H1 (cell line): ENCODE measurements around the gene RTF2. TPM values are rescaled to one million over a fixed set of nuclear protein-coding genes. Genes with fewer than 3 reads are reported as not detected.

ENCODE experiments used
- CTCF ChIA-PET: fragments of 300-600 bp; sonication (Branson Sonifier 250); formaldehyde crosslinking; loops from one replicate; lab custom pipeline; 2021; ENCODE audit not compliant: partially characterized antibody; lab: Charles Lee
- POLR2A ChIA-PET: fragments of 300-600 bp; sonication (Branson Sonifier 250); formaldehyde crosslinking; loops from one replicate; lab custom pipeline; 2021; ENCODE audit warnings: inconsistent platforms; ENCODE audit not compliant: partially characterized antibody; lab: Charles Lee
- DNase-seq, 2 experiments: peaks; one replicate each; pipeline versions ENCODE4 v3.0.0 to v3.0.0-alpha.2; 2010 to 2022; ENCODE audit warnings: low spot score in 2 of 2, low read depth in 1 of 2, mixed read lengths in 1 of 2
- FAIRE-seq: peaks from 2 replicates; lab custom pipeline; 2011; peaks lifted over from hg19 to GRCh38; lab: Jason Lieb, UNC
- H2AFZ ChIP-seq: 2 replicates; pipeline ENCODE4 v1.8.1; 2012; ENCODE audit warnings: low read length, inconsistent platforms
- H2AK5ac ChIP-seq: 2 replicates; pipeline ENCODE4 v1.6.1; 2013; ENCODE audit warnings: low read depth, low read length
- H2BK120ac ChIP-seq: replicated peaks from 2 replicates; pipeline ENCODE3; 2013; ENCODE audit warnings: low read depth, low read length, inconsistent platforms
- H2BK12ac ChIP-seq: 2 replicates; pipeline ENCODE4 v1.6.1; 2013; ENCODE audit warnings: low read depth, low read length
- H2BK15ac ChIP-seq: 2 replicates; pipeline ENCODE4 v1.6.1; 2013; ENCODE audit warnings: low read length
- H2BK20ac ChIP-seq: 2 replicates; pipeline ENCODE4 v1.6.1; 2013; ENCODE audit warnings: low read length
- H2BK5ac ChIP-seq: 2 replicates; pipeline ENCODE4 v1.6.1; 2013; ENCODE audit warnings: low read depth, low read length
- H3K14ac ChIP-seq: 2 replicates; pipeline ENCODE4 v1.6.1; 2013; ENCODE audit warnings: inconsistent platforms; ENCODE audit not compliant: insufficient read length
- H3K18ac ChIP-seq: 2 replicates; pipeline ENCODE4 v1.6.1; 2013; ENCODE audit warnings: low read length; ENCODE audit errors: extremely low read depth
- H3K23ac ChIP-seq: 2 replicates; pipeline ENCODE4 v1.6.1; 2013; ENCODE audit warnings: inconsistent platforms; ENCODE audit not compliant: insufficient read length
- H3K23me2 ChIP-seq: 2 replicates; pipeline ENCODE4 v1.6.1; 2013; ENCODE audit warnings: low read depth, low read length
- H3K27ac ChIP-seq: 2 replicates; pipeline ENCODE4 v1.6.1; 2011; ENCODE audit warnings: low read depth, low read length, inconsistent platforms
- H3K27me3 ChIP-seq, 4 experiments: replicated peaks in 1 of 4; 1 replicate in 1 of 4; 2 replicates in 3 of 4; pipeline versions ENCODE4 v1.6.1 to v1.8.1; 2011 to 2013; ENCODE audit warnings: low read length in 3 of 4, mild to moderate bottlenecking in 3 of 4, inconsistent platforms in 2 of 4, mixed read lengths in 2 of 4, moderate library complexity in 1 of 4; ENCODE audit not compliant: control insufficient read depth in 3 of 4, insufficient read depth in 3 of 4; ENCODE audit errors: extremely low read depth in 1 of 4
- H3K36me3 ChIP-seq, 4 experiments: 2 replicates each; pipeline versions ENCODE4 v1.6.1 to v1.8.1; 2011 to 2013; ENCODE audit warnings: mild to moderate bottlenecking in 4 of 4, low read length in 3 of 4, moderate library complexity in 2 of 4, control low read depth in 1 of 4, inconsistent platforms in 1 of 4; ENCODE audit not compliant: insufficient read depth in 4 of 4, control insufficient read depth in 2 of 4
- H3K4ac ChIP-seq: replicated peaks from 2 replicates; pipeline ENCODE3; 2013; ENCODE audit warnings: low read length, low read depth, mixed read lengths, inconsistent platforms; ENCODE audit not compliant: insufficient read length
- H3K4me1 ChIP-seq, 4 experiments: replicated peaks in 1 of 4; 1 replicate in 1 of 4; 2 replicates in 3 of 4; pipeline versions ENCODE4 v1.6.1 to v1.8.1; 2011 to 2013; ENCODE audit warnings: low read length in 3 of 4, inconsistent platforms in 2 of 4, mixed read lengths in 1 of 4; ENCODE audit not compliant: insufficient read depth in 4 of 4, control insufficient read depth in 3 of 4
- H3K4me2 ChIP-seq, 2 experiments: 2 replicates each; pipeline versions ENCODE4 v1.6.1 to v1.8.1; 2011 to 2013; ENCODE audit warnings: low read depth in 2 of 2, low read length in 2 of 2, control low read depth in 1 of 2, inconsistent platforms in 1 of 2, mild to moderate bottlenecking in 1 of 2; ENCODE audit not compliant: insufficient read depth in 1 of 2
- H3K4me3 ChIP-seq, 4 experiments: fragments of 200-600, 300-600 bp in 1 of 4; sonication (generic), shearing (Covaris generic), sonication (Bioruptor Twin) in 1 of 4; 2 replicates each; pipeline versions ENCODE4 v1.5.1 to v1.8.1; 2011 to 2016; ENCODE audit warnings: low read length in 4 of 4, low read depth in 3 of 4, control low read depth in 2 of 4, inconsistent platforms in 2 of 4, mild to moderate bottlenecking in 2 of 4, mixed read lengths in 1 of 4, moderate library complexity in 1 of 4; ENCODE audit not compliant: insufficient read depth in 2 of 4; ENCODE audit errors: extremely low read depth in 1 of 4
- H3K56ac ChIP-seq: replicated peaks from 2 replicates; pipeline ENCODE3; 2013; ENCODE audit warnings: low read depth, mild to moderate bottlenecking, mixed read lengths, low read length, inconsistent platforms; ENCODE audit not compliant: insufficient read length
- H3K79me1 ChIP-seq: 2 replicates; pipeline ENCODE4 v1.6.1; 2013; ENCODE audit warnings: low read depth, low read length, control low read depth
- H3K79me2 ChIP-seq, 2 experiments: 2 replicates each; pipeline versions ENCODE4 v1.6.1 to v1.8.1; 2012 to 2013; ENCODE audit warnings: low read length in 2 of 2, mild to moderate bottlenecking in 2 of 2, inconsistent platforms in 1 of 2; ENCODE audit not compliant: insufficient read depth in 2 of 2, control insufficient read depth in 1 of 2
- H3K9ac ChIP-seq, 4 experiments: replicated peaks in 1 of 4; 1 replicate in 1 of 4; 2 replicates in 3 of 4; pipeline versions ENCODE4 v1.6.1 to v1.8.1; 2011 to 2013; ENCODE audit warnings: low read depth in 3 of 4, low read length in 3 of 4, control low read depth in 2 of 4, mild to moderate bottlenecking in 2 of 4, moderate library complexity in 2 of 4, inconsistent platforms in 1 of 4; ENCODE audit errors: extremely low read depth in 1 of 4
- H3K9me3 ChIP-seq, 2 experiments: 2 replicates each; pipeline versions ENCODE4 v1.6.1 to v1.8.1; 2012 to 2013; ENCODE audit warnings: mild to moderate bottlenecking in 2 of 2, moderate library complexity in 2 of 2, control low read depth in 1 of 2, inconsistent platforms in 1 of 2, low read depth in 1 of 2, low read length in 1 of 2, mixed read lengths in 1 of 2; ENCODE audit not compliant: insufficient read depth in 2 of 2
- H4K20me1 ChIP-seq, 2 experiments: replicated peaks in 1 of 2; 2 replicates each; pipeline versions ENCODE3 to v1.8.1; 2011 to 2013; ENCODE audit warnings: inconsistent platforms in 2 of 2, low read length in 2 of 2, mild to moderate bottlenecking in 1 of 2; ENCODE audit not compliant: insufficient read depth in 2 of 2, control insufficient read depth in 1 of 2
- H4K5ac ChIP-seq: 2 replicates; pipeline ENCODE4 v1.6.1; 2013; ENCODE audit warnings: low read length, low read depth, mixed read lengths, inconsistent platforms; ENCODE audit not compliant: insufficient read length
- H4K8ac ChIP-seq: 2 replicates; pipeline ENCODE4 v1.8.0; 2013; ENCODE audit warnings: mild to moderate bottlenecking, moderate library complexity, low read length, inconsistent platforms; ENCODE audit not compliant: insufficient read depth; ENCODE audit errors: extremely low read depth
- H4K91ac ChIP-seq: replicated peaks from 2 replicates; pipeline ENCODE3; 2013; ENCODE audit warnings: low read length, mixed read lengths, inconsistent platforms; ENCODE audit not compliant: insufficient read length
- BRCA1 ChIP-seq: IDR thresholded peaks from 2 replicates; pipeline ENCODE4 v1.6.1; 2012; ENCODE audit warnings: low read depth, low read length, improper control_type of control experiment
- CBX5 ChIP-seq: fragments of 300-800, 300-1000 bp; sonication (generic); IDR thresholded peaks from 2 replicates; pipeline ENCODE4 v1.7.1; 2016; ENCODE audit warnings: antibody characterized with exemption, low read length, low read depth
- JUN ChIP-seq: IDR thresholded peaks from 2 replicates; pipeline ENCODE4 v1.6.1; 2011; ENCODE audit warnings: low read depth, mild to moderate bottlenecking, improper control_type of control experiment, low read length
- NRF1 ChIP-seq: IDR thresholded peaks from 2 replicates; pipeline ENCODE4 v1.6.1; 2011; ENCODE audit warnings: mild to moderate bottlenecking, low read depth, low read length, improper control_type of control experiment
- RNF2 ChIP-seq: fragments of 200-900, 300-1000 bp; sonication (generic); IDR thresholded peaks from 2 replicates; pipeline ENCODE4 v1.7.1; 2016; ENCODE audit warnings: borderline replicate concordance, low read depth, mild to moderate bottlenecking, antibody characterized with exemption, low read length; ENCODE audit not compliant: poor library complexity, severe bottlenecking; ENCODE audit errors: missing control alignments
- SP2 ChIP-seq: IDR thresholded peaks from 2 replicates; pipeline ENCODE4 v1.6.1; 2012; ENCODE audit warnings: mild to moderate bottlenecking, low read length, inconsistent platforms
- SP4 ChIP-seq: IDR thresholded peaks from 2 replicates; pipeline ENCODE4 v1.6.1; 2012; ENCODE audit warnings: low read length, inconsistent platforms
- WGBS, 2 experiments: shearing (Covaris generic) in 1 of 2; methylation state at CpG; one replicate each; pipeline versions ENCODE4 v1.1.6 to v1.1.7; 2013 to 2015; ENCODE audit warnings: low lambda C conversion rate in 2 of 2, mixed read lengths in 2 of 2, inconsistent platforms in 1 of 2, low coverage in 1 of 2, missing lambda C conversion rate in 1 of 2; ENCODE audit not compliant: insufficient replicate concordance in 2 of 2, insufficient coverage in 1 of 2, insufficient read length in 1 of 2; ENCODE audit errors: extremely low coverage in 1 of 2, missing lambda C conversion rate in 1 of 2; 5-methylcytosine and 5-hydroxymethylcytosine counted together
- polyA plus RNA-seq, 7 experiments: library from polyadenylated mRNA; depleted of rRNA in 3 of 7; stranded (reverse) in 5 of 7; unstranded in 2 of 7; fragments of >200 nt in 5 of 7; fragments of 200-250 nt in 2 of 7; gene quantifications; 1 replicate in 5 of 7; 2 replicates in 1 of 7; 4 replicates in 1 of 7; pipeline versions ENCODE4 v1.2.1 to v1.2.3, GENCODE V29; 2011 to 2013; ENCODE audit warnings: missing spikeins in 2 of 7, mixed read lengths in 2 of 7
- total RNA-seq: library from RNA; stranded (reverse); fragmentation: NEBNext Ultra II Directional; extraction: Animal tissue kit (Norgen Biotek cat#: 25700); gene quantifications from 2 replicates; pipeline ENCODE4 v1.2.1, GENCODE V29; 2021
- TF ChIP-seq, protein P1 (sequence below): IDR thresholded peaks from 2 replicates; pipeline ENCODE4 v1.6.1; 2012; ENCODE audit warnings: low read length, inconsistent platforms

The RTF2 gene
- total and polyA plus RNA-seq, 2 of the 8 experiments (the other 6 are each of a cell fraction or from before 2014, with no cell fraction given), result 33.9 to 51.2 TPM

DNA sequence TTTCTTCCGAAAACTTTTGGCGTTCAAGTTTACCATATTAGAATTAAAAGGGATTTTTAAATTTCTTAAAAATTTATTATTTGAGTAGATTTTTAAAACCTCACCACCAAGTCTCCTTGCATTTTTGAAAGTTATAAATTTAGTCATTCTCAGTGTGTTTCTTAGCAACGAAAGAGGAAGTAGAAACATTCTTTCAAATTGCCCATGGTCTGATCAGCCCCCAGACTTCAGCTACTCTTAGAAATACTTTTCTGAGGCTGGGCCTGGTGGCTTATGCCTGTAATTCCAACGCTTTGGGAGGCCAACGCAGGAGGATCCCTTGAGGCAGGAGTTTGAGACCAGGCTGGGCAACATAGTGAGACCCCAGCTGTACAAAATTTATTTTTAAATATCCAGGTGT lies 15.1 kb upstream of the RTF2 start:
- Histone ChIP-seq H3K14ac (no peak overlapping the region), H3K27me3 (no peaks in the 10 kb centered on the region; a peak in 2 of 7 replicates), H3K27ac (no peak overlapping the region), H3K56ac (no peak overlapping the region), H4K20me1 (peaks cover under 1 to 3% of the 10 kb centered on the region in 2 experiments), H2BK5ac (no peak overlapping the region), H4K91ac (no peak overlapping the region), H2BK12ac (no peak overlapping the region), H4K5ac (no peak overlapping the region), H2BK15ac (no peak overlapping the region), H3K9ac (no peak overlapping the region), H3K4me2 (no peak overlapping the region), H3K36me3 (no peaks in the 10 kb centered on the region), H3K79me1 (no peaks in the 10 kb centered on the region), H3K4me1 (no peaks in the 10 kb centered on the region), H3K23ac (no peak overlapping the region), H2BK20ac (no peak overlapping the region), H3K79me2 (no peaks in the 10 kb centered on the region), H2BK120ac (no peak overlapping the region), H3K9me3 (no peaks in the 10 kb centered on the region), H2AFZ (no peak overlapping the region), H3K4me3 (no peak overlapping the region), H3K4ac (no peak overlapping the region), H3K23me2 (no peaks in the 10 kb centered on the region), H2AK5ac (no peak overlapping the region), H3K18ac (no peak overlapping the region), H4K8ac (no peak overlapping the region)
- CTCF ChIA-PET, result no interaction called here
- POLR2A ChIA-PET, result no interaction called here
- DNase-seq (no peak), FAIRE-seq (no peak)
- WGBS, 2 experiments, result 87% methylated on average over 5 of the region's 5 CpGs; no CpG with 5 or more reads in 1 of the 2 experiments
- TF ChIP-seq NRF1, result no peak
- TF ChIP-seq SP2, result no peak
- no peak for TF ChIP-seq RNF2
- TF ChIP-seq CBX5, result no peak
- TF ChIP-seq BRCA1, result no peak
- TF ChIP-seq SP4, result no peak
- TF ChIP-seq JUN, result no peak
- TF ChIP-seq, protein P1, sequence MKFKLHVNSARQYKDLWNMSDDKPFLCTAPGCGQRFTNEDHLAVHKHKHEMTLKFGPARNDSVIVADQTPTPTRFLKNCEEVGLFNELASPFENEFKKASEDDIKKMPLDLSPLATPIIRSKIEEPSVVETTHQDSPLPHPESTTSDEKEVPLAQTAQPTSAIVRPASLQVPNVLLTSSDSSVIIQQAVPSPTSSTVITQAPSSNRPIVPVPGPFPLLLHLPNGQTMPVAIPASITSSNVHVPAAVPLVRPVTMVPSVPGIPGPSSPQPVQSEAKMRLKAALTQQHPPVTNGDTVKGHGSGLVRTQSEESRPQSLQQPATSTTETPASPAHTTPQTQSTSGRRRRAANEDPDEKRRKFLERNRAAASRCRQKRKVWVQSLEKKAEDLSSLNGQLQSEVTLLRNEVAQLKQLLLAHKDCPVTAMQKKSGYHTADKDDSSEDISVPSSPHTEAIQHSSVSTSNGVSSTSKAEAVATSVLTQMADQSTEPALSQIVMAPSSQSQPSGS, result no peak
